ENCODE results near the gene COG5.

Gene COG5

DNA sequence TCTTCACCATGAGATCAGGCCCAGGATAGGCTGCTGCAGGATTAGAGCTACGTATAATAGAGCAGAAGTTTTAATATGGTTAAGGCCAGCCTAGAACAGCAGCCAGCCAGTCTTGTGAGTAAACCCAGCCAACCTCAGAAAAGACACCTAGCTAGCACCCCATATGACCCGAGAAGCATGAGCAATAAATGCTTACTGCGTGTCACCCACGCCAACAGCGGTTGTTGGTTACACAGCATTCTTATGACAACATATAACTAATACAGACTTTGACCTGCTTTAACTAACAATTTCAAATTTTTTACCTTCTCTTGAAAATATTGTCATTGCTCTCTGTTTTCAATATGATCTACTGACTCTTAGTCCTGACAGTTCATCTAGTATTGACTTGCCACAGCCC is 289.2 kb downstream of the COG5 start:
- Histone ChIP-seq H3K27me3 (ENCODE audit: control insufficient read depth, low read length) (no peaks in the 10 kb centered on the region), H3K9me3 (ENCODE audit: control insufficient read depth, insufficient read depth, low read length) (no peaks in the 10 kb centered on the region), H3F3A (ENCODE audit: control insufficient read depth, insufficient read depth) (no peaks in the 10 kb centered on the region), H3K27ac (ENCODE audit: low read depth, low read length) (no peak overlapping the region), H3K79me2 (ENCODE audit: control insufficient read depth, low read length) (no peaks in the 10 kb centered on the region), H3K4me3 (ENCODE audit: low read length) (no peak overlapping the region), H3K4me2 (ENCODE audit: low read length) (no peak overlapping the region), H3K4me1 (ENCODE audit: control insufficient read depth, low read length) (no peaks in the 10 kb centered on the region), H3K9me2 (replicated peaks; ENCODE audit: control insufficient read depth, low read length) (no peaks in the 10 kb centered on the region), H3K36me3 (ENCODE audit: control insufficient read depth, low read length) (no peaks in the 10 kb centered on the region), H4K20me1 (ENCODE audit: control insufficient read depth, insufficient read depth, low read depth, low read length) (no peaks in the 10 kb centered on the region)
- TF ChIP-seq, protein P1, sequence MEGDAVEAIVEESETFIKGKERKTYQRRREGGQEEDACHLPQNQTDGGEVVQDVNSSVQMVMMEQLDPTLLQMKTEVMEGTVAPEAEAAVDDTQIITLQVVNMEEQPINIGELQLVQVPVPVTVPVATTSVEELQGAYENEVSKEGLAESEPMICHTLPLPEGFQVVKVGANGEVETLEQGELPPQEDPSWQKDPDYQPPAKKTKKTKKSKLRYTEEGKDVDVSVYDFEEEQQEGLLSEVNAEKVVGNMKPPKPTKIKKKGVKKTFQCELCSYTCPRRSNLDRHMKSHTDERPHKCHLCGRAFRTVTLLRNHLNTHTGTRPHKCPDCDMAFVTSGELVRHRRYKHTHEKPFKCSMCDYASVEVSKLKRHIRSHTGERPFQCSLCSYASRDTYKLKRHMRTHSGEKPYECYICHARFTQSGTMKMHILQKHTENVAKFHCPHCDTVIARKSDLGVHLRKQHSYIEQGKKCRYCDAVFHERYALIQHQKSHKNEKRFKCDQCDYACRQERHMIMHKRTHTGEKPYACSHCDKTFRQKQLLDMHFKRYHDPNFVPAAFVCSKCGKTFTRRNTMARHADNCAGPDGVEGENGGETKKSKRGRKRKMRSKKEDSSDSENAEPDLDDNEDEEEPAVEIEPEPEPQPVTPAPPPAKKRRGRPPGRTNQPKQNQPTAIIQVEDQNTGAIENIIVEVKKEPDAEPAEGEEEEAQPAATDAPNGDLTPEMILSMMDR (IDR thresholded peaks at IDR 0.05; ENCODE audit: low read depth, low read length, poor library complexity, severe bottlenecking), result no peak
- TF ChIP-seq EZH2phosphoT487 (IDR thresholded peaks at IDR 0.05; ENCODE audit: borderline replicate concordance, low read length), result no peak

DNA sequence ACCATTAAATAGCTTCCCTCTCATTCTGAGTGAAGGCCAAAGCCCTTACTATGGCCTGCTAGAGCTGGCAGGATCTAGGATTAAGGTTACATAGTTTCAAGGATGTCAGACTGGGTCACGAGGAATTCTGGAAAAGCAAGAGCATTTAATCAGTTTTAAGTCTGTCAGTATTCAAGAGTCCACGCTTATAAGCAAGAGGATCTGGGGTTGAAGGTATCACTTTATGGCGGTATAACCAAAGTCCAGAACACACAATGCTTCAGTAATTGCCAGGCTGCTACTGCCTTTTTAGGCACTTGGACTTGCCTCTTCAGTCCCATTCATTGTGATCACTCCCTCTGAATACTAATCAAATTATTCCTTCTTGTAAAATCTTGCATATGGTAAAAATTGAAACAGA is 293.9 kb downstream of the COG5 start:
- Histone ChIP-seq H3K9me3 (ENCODE audit: control insufficient read depth, insufficient read depth, low read length) (no peaks in the 10 kb centered on the region), H3K4me1 (ENCODE audit: control insufficient read depth, low read length) (no peaks in the 10 kb centered on the region), H3K27ac (ENCODE audit: low read depth, low read length) (no peak overlapping the region), H3K36me3 (ENCODE audit: control insufficient read depth, low read length) (no peaks in the 10 kb centered on the region), H3K27me3 (ENCODE audit: control insufficient read depth, low read length) (no peaks in the 10 kb centered on the region), H3K4me2 (ENCODE audit: low read length) (no peak overlapping the region), H3F3A (ENCODE audit: control insufficient read depth, insufficient read depth) (no peaks in the 10 kb centered on the region), H3K9me2 (replicated peaks; ENCODE audit: control insufficient read depth, low read length) (no peaks in the 10 kb centered on the region), H3K4me3 (ENCODE audit: low read length) (no peak overlapping the region), H3K79me2 (ENCODE audit: control insufficient read depth, low read length) (no peaks in the 10 kb centered on the region), H4K20me1 (ENCODE audit: control insufficient read depth, insufficient read depth, low read depth, low read length) (no peaks in the 10 kb centered on the region)
- TF ChIP-seq EZH2phosphoT487 (IDR thresholded peaks at IDR 0.05; ENCODE audit: borderline replicate concordance, low read length), result no peak
- TF ChIP-seq, protein P1 (IDR thresholded peaks at IDR 0.05; ENCODE audit: low read depth, low read length, poor library complexity, severe bottlenecking), result no peak

DNA sequence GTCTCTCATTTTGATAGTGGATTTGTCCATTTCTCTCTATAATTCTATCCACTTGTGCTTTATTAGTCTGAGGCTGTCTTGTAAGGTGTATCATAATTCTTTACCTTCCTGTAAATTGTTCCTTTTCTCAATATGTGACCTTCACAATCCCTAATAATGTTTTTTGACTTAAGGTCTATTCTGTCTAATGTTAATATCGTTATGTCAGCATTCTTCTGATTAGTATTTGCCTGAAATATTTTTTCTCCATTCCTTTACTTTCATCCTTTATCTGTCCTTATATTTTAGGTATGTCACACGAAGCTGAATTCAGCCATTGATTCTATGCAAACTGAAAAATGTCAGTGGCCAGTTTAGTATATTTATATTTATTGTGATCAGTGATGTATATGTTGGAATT is 295.1 kb downstream of the COG5 start:
- Histone ChIP-seq H3K36me3 (ENCODE audit: control insufficient read depth, low read length) (no peaks in the 10 kb centered on the region), H3F3A (ENCODE audit: control insufficient read depth, insufficient read depth) (no peaks in the 10 kb centered on the region), H3K4me2 (ENCODE audit: low read length) (no peak overlapping the region), H4K20me1 (ENCODE audit: control insufficient read depth, insufficient read depth, low read depth, low read length) (no peaks in the 10 kb centered on the region), H3K9me3 (ENCODE audit: control insufficient read depth, insufficient read depth, low read length) (no peaks in the 10 kb centered on the region), H3K79me2 (ENCODE audit: control insufficient read depth, low read length) (no peaks in the 10 kb centered on the region), H3K4me1 (ENCODE audit: control insufficient read depth, low read length) (no peaks in the 10 kb centered on the region), H3K9me2 (replicated peaks; ENCODE audit: control insufficient read depth, low read length) (no peaks in the 10 kb centered on the region), H3K27me3 (ENCODE audit: control insufficient read depth, low read length) (no peaks in the 10 kb centered on the region), H3K4me3 (ENCODE audit: low read length) (no peak overlapping the region), H3K27ac (ENCODE audit: low read depth, low read length) (no peak overlapping the region)
- TF ChIP-seq EZH2phosphoT487 (IDR thresholded peaks at IDR 0.05; ENCODE audit: borderline replicate concordance, low read length), result no peak
- TF ChIP-seq, protein P1 (IDR thresholded peaks at IDR 0.05; ENCODE audit: low read depth, low read length, poor library complexity, severe bottlenecking), result no peak

DNA sequence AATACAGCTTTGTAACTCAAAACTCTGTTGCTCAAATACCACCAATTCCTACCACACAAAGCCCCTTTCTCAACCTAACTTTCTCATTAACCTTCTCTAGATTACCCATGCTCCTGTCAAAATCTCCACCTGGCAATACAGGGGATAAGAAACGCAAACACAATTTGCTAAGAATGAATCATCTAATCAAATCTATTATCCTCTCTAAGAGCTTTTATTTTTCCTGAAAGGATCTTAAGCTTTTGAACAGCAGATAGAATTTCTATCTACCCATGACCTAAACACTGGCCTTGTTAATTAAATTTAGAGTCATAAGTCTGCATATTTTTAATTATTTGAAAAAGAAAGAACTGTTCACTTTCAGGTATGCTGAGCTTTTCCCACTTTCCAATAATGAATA is 296.6 kb downstream of the COG5 start:
- H3K4me3 ChIP-seq (ENCODE audit: low read length), result no peak overlapping the region
- H3K27ac ChIP-seq (ENCODE audit: low read depth, low read length), result no peak overlapping the region
- H3K9me3 ChIP-seq (ENCODE audit: control insufficient read depth, insufficient read depth, low read length), result no peaks in the 10 kb centered on the region
- TF ChIP-seq EZH2phosphoT487 (IDR thresholded peaks at IDR 0.05; ENCODE audit: borderline replicate concordance, low read length), result no peak
- H3K27me3 ChIP-seq (ENCODE audit: control insufficient read depth, low read length), result no peaks in the 10 kb centered on the region
- no peak overlapping the region for H3K4me2 ChIP-seq (ENCODE audit: low read length)
- H4K20me1 ChIP-seq (ENCODE audit: control insufficient read depth, insufficient read depth, low read depth, low read length), result no peaks in the 10 kb centered on the region
- no peaks in the 10 kb centered on the region for H3K4me1 ChIP-seq (ENCODE audit: control insufficient read depth, low read length)
- H3K9me2 ChIP-seq (replicated peaks; ENCODE audit: control insufficient read depth, low read length), result no peaks in the 10 kb centered on the region
- H3K79me2 ChIP-seq (ENCODE audit: control insufficient read depth, low read length), result no peaks in the 10 kb centered on the region
- no peaks in the 10 kb centered on the region for H3K36me3 ChIP-seq (ENCODE audit: control insufficient read depth, low read length)
- no peaks in the 10 kb centered on the region for H3F3A ChIP-seq (ENCODE audit: control insufficient read depth, insufficient read depth)

Measured in DOHH2 (cell line).